GM21515 (cell line): ENCODE measurements around the gene MPP3.

Experiments used
- ATAC-seq: cut with Tn5 transposase; IDR thresholded peaks from one replicate; pipeline ENCODE4 v1.9.1; 2021; ENCODE audit not compliant: unreplicated experiment

MPP3 gene

GRCh38 chr17:43754947-43755346, 78.0 kb downstream of the MPP3 start:
- ATAC-seq = no peak

- no peak for ATAC-seq
These were observed 79.3 kb downstream of the MPP3 start for GRCh38 chr17:43753493-43754129.
